HUES64 (cell line): ENCODE results near the gene PLCB1.

Source experiments
- H3K27ac ChIP-seq: 2 replicates; pipeline ENCODE4 v1.7.0; 2013; ENCODE audit warnings: low read depth, low read length, inconsistent platforms
- H3K27me3 ChIP-seq: 2 replicates; pipeline ENCODE4 v1.6.1; 2013; ENCODE audit warnings: mild to moderate bottlenecking, low read length; ENCODE audit not compliant: insufficient read depth
- H3K36me3 ChIP-seq: 2 replicates; pipeline ENCODE4 v1.6.1; 2013; ENCODE audit warnings: mild to moderate bottlenecking, low read length; ENCODE audit not compliant: insufficient read depth
- H3K4me1 ChIP-seq: 2 replicates; pipeline ENCODE4 v1.6.1; 2013; ENCODE audit warnings: mild to moderate bottlenecking, low read length, moderate library complexity; ENCODE audit not compliant: insufficient read depth
- H3K4me3 ChIP-seq: 2 replicates; pipeline ENCODE4 v1.5.1; 2013; ENCODE audit warnings: mild to moderate bottlenecking, low read length, moderate library complexity
- H3K9ac ChIP-seq: 2 replicates; pipeline ENCODE4 v1.6.1; 2013; ENCODE audit warnings: mild to moderate bottlenecking, low read depth, low read length
- H3K9me3 ChIP-seq: 2 replicates; pipeline ENCODE4 v1.6.1; 2013; ENCODE audit warnings: low read depth, low read length; ENCODE audit not compliant: insufficient read depth
- WGBS: fragments of 150-250, 120-280 bp; methylation state at CpG from one replicate; pipeline ENCODE4 v1.1.7; 2013; ENCODE audit warnings: missing lambda C conversion rate; 5-methylcytosine and 5-hydroxymethylcytosine counted together

The PLCB1 gene

DNA sequence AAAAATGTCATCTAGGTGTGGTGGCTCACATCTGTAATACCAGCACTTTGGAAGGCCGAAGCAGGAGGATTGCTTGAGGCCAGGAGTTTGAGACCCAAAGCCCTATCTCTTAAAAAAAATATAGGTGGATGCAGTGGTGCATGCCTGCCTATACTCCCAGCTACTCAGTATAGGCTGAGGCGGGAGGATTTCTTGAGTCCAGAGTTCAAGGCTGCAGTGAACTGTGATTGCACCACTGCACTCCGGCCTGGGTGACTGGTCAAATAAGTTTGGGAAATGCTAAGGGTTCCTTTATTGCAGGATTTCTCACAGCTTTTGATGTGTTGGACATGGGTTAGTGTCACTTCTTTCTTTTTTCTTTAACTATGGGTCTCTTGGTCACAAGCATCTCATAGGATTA is 261.3 kb downstream of the PLCB1 start:
- peaks cover 7% of the 10 kb centered on the region for H3K4me1 ChIP-seq
- H3K27me3 ChIP-seq, result no peaks in the 10 kb centered on the region
- no peaks in the 10 kb centered on the region for H3K36me3 ChIP-seq
- no peak overlapping the region for H3K4me3 ChIP-seq
- no peak overlapping the region for H3K27ac ChIP-seq
- no peak overlapping the region for H3K9ac ChIP-seq
- no peaks in the 10 kb centered on the region for H3K9me3 ChIP-seq
- WGBS, result 64% methylated on average over 3 of the region's 3 CpGs

DNA sequence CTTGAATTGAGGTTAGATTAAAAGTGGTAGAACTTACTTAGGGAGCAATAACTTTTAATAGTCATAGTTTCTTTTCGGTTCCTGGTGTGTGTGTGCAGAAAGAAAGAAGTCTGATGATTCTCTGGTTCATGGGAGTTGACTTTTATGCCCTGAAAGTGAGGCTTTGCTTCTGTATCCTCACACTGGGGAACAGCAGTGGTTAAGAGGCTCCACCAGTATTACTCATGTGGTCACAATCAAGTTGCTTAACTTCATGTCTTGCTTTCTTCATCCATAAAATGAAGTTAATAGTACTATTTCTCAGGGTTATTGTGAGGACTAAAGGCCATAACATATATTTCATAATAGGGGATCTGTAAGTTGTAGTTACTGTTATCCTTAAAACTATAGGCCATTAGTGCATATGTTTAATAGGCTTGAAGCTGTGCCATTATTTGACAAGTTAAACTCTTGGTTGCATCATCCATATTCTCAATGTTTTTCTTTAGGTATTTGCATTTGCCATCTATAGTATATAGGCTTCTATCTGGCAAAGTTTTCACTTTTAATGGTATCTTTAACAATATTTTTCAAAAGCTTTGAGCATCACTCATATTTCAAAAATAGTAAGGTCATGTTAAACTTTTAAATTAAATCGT is 262.4 kb downstream of the PLCB1 start:
- Histone ChIP-seq H3K36me3 (no peaks in the 10 kb centered on the region), H3K27ac (no peak overlapping the region), H3K4me3 (no peak overlapping the region), H3K4me1 (peaks cover 7% of the 10 kb centered on the region), H3K9ac (no peak overlapping the region), H3K9me3 (no peaks in the 10 kb centered on the region), H3K27me3 (no peaks in the 10 kb centered on the region)
- WGBS, result 97% methylated on average over 1 of the region's 2 CpGs

DNA sequence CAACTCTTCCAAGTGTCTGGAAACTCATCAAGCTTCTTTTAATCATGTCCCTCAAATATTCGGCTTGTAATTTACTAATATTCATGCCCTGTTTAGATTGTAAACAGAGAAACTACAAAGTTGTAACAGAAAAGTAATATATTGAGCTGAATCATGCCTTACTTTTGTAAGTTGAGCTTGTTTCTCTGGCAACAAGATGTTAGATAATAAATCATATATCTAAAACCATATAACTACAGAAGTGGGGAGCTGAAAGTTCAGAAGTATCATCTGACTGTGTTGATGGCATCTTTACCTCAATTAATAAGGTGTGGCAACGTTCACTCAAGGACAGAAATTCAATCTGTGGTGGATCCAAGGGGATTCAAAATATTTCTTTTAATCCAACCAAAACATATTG is 263.9 kb downstream of the PLCB1 start:
- no peak overlapping the region for H3K27ac ChIP-seq
- H3K4me3 ChIP-seq, result no peak overlapping the region
- H3K9ac ChIP-seq, result no peak overlapping the region
- whole genome bisulfite sequencing, result no CpG with 5 or more reads among the region's 2 CpGs
- H3K27me3 ChIP-seq, result no peaks in the 10 kb centered on the region
- H3K4me1 ChIP-seq, result no peaks in the 10 kb centered on the region
- no peaks in the 10 kb centered on the region for H3K9me3 ChIP-seq
- H3K36me3 ChIP-seq, result no peaks in the 10 kb centered on the region

DNA sequence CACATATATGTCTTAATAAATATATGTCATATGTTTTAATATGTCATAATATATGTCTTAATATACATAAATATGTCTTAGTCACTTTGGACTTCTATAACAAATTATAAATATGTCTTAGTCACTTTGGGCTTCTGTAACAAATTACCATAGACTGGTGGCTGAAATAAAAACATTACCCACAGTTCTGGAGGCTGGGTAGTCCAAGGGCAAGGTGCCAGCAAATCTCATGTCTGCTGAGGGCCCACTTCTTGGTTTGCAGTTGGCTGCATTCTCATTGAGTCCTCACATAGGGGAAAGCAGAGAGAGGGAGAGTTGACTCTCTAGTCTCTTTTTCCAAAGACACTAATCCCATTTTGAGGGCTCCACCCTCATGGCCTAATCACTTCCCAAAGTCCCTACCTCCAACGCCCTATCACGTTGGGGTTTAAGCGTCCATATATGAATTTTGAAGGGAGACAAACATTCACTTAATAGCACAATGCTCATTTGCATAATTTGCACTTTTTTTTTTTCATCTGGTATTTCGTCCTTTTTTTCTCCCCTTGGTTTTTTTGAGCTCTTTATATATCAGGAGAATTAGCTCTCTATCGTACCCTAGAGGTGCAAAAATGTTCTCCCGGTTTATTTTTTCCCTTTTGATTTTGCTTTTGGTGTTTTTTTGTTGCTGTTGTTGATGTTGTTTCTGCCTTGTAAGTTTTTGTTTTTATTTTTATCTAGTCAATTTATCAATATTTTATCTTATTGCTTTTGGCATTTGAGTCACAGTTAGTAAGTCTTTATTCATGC is 266.4 kb downstream of the PLCB1 start:
- H3K27ac ChIP-seq, result no peak overlapping the region

DNA sequence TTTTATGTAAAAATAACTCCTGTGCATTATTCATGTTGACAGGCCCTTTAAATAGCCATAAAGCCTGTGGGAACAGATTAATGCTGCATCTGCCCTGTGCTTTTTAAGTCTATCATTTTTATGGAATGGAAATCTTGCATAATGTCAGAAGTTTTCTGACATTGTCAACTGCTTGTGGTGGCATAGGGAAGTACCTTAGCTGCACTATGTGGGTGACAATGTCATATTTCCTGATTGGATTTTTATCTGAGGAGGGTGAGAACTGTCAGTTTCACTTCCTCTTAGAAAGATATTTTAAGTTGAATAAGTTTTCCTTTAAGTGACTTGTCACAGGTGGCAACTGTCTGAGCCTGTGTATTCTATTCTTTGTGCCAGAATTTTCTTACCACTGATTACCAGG is 267.9 kb downstream of the PLCB1 start:
- no peak overlapping the region for H3K4me3 ChIP-seq
- H3K9ac ChIP-seq, result no peak overlapping the region
- H3K4me1 ChIP-seq, result no peaks in the 10 kb centered on the region
- no peaks in the 10 kb centered on the region for H3K9me3 ChIP-seq
- no peaks in the 10 kb centered on the region for H3K36me3 ChIP-seq
- no peak overlapping the region for H3K27ac ChIP-seq
- H3K27me3 ChIP-seq, result no peaks in the 10 kb centered on the region

More for the DNA sequence above, 266.4 kb downstream of the PLCB1 start:
- no peaks in the 10 kb centered on the region for H3K9me3 ChIP-seq
- H3K9ac ChIP-seq, result no peak overlapping the region
- WGBS, result 97% methylated on average over 6 of the region's 6 CpGs
- H3K4me1 ChIP-seq, result no peaks in the 10 kb centered on the region
- H3K36me3 ChIP-seq, result no peaks in the 10 kb centered on the region
- H3K4me3 ChIP-seq, result no peak overlapping the region
- no peaks in the 10 kb centered on the region for H3K27me3 ChIP-seq

GRCh38 chr20:8400486-8400885 is 268.4 kb downstream of the PLCB1 start:
- no peaks in the 10 kb centered on the region for H3K27me3 ChIP-seq
- H3K9me3 ChIP-seq, result no peaks in the 10 kb centered on the region
- no peak overlapping the region for H3K4me3 ChIP-seq
- H3K27ac ChIP-seq, result no peak overlapping the region
- no peak overlapping the region for H3K9ac ChIP-seq
- 90% methylated on average over 1 of the region's 3 CpGs for WGBS
- no peaks in the 10 kb centered on the region for H3K36me3 ChIP-seq
- H3K4me1 ChIP-seq, result no peaks in the 10 kb centered on the region

- H3K36me3 ChIP-seq, result no peaks in the 10 kb centered on the region
- H3K9me3 ChIP-seq, result no peaks in the 10 kb centered on the region
- no peak overlapping the region for H3K9ac ChIP-seq
- H3K27ac ChIP-seq, result no peak overlapping the region
- no peaks in the 10 kb centered on the region for H3K4me1 ChIP-seq
- H3K4me3 ChIP-seq, result no peak overlapping the region
- H3K27me3 ChIP-seq, result no peaks in the 10 kb centered on the region
Observed at GRCh38 chr20:8401556-8401955, 269.5 kb downstream of the PLCB1 start.

DNA sequence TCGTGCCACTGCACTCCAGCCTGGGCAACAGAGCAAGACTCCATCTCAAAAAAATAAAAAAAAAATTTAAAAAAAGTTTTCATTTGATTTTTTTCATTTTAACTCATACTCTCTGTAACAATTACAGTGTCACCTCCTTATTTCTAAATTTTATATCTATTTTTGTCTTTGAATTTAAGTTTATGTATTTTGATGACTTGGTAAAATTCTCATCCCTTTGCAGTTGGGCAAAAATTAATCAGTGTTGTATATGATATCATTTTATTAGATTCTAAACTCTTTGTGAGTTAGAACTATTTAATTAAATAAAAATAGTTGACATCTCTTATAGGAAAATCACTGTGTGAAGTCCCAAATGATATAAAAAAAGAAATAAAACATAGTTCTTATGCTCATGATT is 270.7 kb downstream of the PLCB1 start:
- Histone ChIP-seq H3K27ac (no peak overlapping the region), H3K9ac (no peak overlapping the region), H3K4me3 (no peak overlapping the region), H3K4me1 (no peaks in the 10 kb centered on the region), H3K27me3 (no peaks in the 10 kb centered on the region), H3K9me3 (no peaks in the 10 kb centered on the region), H3K36me3 (no peaks in the 10 kb centered on the region)
- WGBS, result 100% methylated on average over 1 of the region's 1 CpG

DNA sequence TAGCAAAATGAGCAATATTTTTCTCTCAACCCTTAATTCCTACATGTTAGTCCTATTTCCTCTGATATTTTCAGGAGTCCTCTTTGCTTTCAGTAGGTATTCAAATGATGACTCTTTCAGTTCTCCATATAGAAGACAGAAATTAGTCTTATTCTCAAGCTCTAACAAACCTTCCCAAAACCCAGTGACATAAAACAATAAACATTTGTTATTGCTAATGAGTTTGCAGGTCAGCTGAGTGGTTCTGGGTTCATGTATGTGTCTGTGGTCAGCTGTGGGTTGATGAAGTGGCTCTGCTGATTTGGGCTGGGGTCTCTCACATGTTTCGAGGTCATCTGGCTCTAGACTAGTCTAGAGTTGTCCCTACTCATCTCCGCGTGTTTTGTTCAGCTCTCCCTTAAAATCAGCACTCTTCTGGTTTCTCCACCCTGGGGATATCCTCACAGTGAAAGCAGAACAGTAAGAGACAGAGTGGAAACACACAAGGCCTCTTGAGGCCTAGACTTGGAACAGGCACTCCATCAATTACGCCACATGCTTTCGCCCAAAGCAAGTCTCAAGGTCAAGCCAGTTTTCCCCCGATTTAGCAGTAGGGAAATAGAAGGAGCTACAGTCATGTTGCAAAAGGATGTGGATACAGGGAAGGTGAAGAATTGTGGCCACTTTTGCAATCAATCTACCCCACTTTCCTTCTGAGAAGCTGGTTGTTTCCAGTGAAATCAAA is 273.0 kb downstream of the PLCB1 start:
- no peaks in the 10 kb centered on the region for H3K9me3 ChIP-seq
- H3K4me1 ChIP-seq, result no peaks in the 10 kb centered on the region
- H3K27ac ChIP-seq, result no peak overlapping the region
- no peak overlapping the region for H3K4me3 ChIP-seq
- WGBS, result 77% methylated on average over 6 of the region's 6 CpGs
- no peak overlapping the region for H3K9ac ChIP-seq
- H3K36me3 ChIP-seq, result no peaks in the 10 kb centered on the region
- H3K27me3 ChIP-seq, result no peaks in the 10 kb centered on the region

- no peak overlapping the region for H3K27ac ChIP-seq
- no peaks in the 10 kb centered on the region for H3K36me3 ChIP-seq
- no peak overlapping the region for H3K4me3 ChIP-seq
- no peaks in the 10 kb centered on the region for H3K9me3 ChIP-seq
- H3K9ac ChIP-seq, result no peak overlapping the region
- H3K4me1 ChIP-seq, result no peaks in the 10 kb centered on the region
- H3K27me3 ChIP-seq, result no peaks in the 10 kb centered on the region
- WGBS, result no CpG with 5 or more reads among the region's 1 CpG
Observed at GRCh38 chr20:8406391-8406790, 274.3 kb downstream of the PLCB1 start.

GRCh38 chr20:8408587-8409307 is 276.7 kb downstream of the PLCB1 start:
- H3K36me3 ChIP-seq, result no peaks in the 10 kb centered on the region
- H3K27me3 ChIP-seq, result no peaks in the 10 kb centered on the region
- H3K9me3 ChIP-seq, result no peaks in the 10 kb centered on the region
- no peak overlapping the region for H3K27ac ChIP-seq
- H3K4me3 ChIP-seq, result no peak overlapping the region
- H3K4me1 ChIP-seq, result no peaks in the 10 kb centered on the region
- WGBS, result 90% methylated on average over 2 of the region's 4 CpGs
- H3K9ac ChIP-seq, result no peak overlapping the region
